EL (cell line): Measurements from ENCODE around the gene SPPL3.
"Not testable (repeated sequence)": the region's sequence is repeated elsewhere in the genome, so short reads cannot be mapped to it uniquely, and the experiment has no call there.

Experiments
- DNase-seq: peaks from one replicate; pipeline ENCODE4 v3.0.0-alpha.2; 2016

The SPPL3 gene, protein sequence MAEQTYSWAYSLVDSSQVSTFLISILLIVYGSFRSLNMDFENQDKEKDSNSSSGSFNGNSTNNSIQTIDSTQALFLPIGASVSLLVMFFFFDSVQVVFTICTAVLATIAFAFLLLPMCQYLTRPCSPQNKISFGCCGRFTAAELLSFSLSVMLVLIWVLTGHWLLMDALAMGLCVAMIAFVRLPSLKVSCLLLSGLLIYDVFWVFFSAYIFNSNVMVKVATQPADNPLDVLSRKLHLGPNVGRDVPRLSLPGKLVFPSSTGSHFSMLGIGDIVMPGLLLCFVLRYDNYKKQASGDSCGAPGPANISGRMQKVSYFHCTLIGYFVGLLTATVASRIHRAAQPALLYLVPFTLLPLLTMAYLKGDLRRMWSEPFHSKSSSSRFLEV

DNA sequence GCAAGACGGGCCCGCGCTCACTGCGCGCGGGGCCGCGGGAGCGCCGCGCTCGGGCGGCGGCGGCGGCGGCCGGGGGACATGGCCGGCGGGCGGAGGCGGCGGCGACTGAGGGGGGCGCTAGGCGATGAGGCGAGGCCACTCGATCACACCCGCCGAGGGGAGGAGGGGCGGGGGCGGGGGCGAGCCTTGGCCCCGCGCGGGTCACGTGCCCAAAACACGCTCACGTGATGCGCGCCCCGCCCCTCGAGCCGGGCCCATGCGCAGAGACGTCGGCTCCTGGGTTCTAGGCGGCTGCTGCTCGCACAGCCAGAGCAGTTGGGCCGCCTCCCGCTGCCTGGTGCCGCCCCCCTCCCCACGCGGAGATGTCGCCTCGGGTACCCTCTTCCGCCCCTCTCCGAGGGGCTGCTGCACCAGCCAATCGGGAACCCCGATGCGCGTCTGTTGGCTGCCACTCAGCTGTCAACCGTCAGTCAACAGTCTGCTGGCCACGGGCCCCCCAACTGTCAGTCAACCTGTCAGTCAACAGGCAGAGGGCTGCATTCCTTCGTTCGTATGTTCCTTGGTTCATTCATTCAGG is at the start of gene SPPL3:
SPPL3 (minus strand) TSS at position 162 of the 577 bp plus-strand sequence. CDS start 491 bp downstream, outside the sequence.
- peak; percentile 88 for DNase-seq

DNA sequence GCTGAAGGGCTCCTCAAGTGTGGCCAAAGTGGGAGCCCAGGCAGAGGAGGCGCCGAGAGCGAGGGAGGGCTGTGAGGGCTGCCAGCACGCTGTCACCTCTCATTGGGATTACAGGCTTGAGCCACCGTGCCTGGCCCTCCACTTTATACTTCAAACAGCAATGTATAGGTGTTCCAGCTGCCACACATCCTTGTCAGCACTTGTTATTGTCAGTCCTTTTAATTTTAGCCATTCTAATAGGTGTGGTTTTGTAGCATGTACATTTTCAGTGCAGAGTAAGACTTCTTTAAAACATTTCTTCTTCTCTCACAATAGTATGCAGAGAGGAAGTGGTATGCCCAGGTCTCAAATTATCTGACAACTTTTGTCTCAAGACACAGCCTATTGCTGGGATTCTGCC is 46.6 kb upstream of the SPPL3 start:
- DNase-seq, result no peak

DNA sequence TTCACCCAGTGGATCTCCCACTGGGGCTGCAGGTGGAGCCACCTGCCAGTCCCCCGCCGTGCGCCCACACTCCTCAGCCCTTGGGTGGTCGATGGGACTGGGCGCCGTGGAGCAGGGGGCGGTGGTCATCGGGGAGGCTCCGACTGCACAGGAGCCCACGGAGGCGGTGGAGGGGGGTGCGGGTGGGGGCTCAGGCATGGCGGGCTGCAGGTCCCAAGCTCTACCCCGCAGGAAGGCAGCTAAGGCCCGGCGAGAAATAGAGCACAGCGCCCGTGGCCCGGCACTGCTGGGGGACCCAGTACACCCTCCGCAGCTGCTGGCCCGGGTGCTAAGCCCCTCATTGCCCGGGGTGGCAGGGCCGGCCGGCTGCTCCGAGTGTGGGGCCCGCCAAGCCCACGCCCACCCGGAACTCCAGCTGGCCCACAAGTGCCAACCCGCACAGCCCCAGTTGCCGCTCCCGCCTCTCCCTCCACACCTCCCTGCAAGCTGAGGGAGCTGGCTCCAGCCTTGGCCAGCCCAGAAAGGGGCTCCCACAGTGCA is 46.2 kb upstream of the SPPL3 start:
- DNase-seq, result not testable (repeated sequence)

DNA sequence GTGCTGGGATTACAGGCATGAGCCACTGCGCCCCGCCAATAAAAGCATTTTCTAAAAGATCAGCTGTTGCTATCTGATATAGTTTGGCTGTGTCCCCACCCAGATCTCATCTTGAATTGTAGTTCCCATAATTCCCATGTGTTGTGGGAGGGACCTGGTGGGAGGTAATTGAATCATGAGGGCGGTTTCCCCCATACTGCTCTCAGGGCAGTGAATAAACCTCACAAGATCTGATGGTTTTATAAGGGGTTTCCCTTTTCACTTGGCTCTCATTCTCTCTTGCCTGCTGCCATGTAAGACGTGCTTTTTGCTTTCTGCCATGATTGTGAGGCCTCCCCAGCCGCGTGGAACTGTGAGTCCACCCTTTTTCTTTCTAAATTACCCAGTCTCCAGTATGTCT is 41.4 kb upstream of the SPPL3 start:
- DNase-seq, result not testable (repeated sequence)

DNA sequence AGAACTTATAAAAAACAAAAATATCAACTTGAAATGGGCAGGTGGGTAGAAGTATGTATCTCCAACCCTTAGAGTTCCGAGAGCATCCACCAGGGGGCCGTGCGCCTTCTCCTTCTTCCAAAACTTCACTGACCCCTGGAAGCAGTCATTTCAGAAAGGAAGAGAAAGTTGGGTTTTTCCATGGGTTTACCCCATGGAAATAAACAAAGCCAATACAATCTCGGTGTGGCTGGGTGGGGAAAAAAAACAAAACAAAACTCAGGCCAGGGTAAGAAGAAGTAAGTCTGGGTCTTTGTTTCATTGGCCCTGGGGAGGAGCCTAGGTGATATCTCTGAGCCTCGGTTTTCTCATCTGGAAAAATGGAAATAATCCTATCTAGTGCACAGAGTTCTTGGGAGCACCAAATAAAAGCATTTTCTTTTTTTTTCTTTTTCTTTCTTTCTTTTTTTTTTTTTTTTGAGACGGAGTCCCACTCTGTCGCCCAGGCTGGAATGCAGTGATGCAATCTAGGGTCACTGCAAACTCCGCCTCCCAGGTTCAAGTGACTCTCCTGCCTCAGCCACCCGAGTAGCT is 40.6 kb upstream of the SPPL3 start:
- peak; percentile 55 for DNase-seq

DNA sequence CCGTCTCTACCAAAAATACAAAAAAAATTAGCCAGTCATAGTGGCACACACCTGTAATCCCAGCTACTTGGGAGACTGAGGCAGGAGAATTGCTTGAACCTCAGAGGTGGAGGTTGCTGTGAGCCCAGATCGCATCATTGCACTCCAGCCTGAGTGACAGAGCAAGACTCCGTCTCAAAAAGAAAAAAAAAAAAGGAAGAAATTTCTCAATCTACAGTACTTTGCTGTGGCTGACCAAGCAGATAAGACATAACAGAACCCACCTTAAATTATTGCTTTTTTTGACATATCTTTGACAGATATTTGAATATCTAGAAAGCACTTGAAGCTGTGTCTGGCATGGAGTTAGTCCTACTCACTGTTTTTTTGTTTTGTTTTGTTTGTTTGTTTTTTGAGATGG is 39.3 kb upstream of the SPPL3 start:
- DNase-seq, result no peak

DNA sequence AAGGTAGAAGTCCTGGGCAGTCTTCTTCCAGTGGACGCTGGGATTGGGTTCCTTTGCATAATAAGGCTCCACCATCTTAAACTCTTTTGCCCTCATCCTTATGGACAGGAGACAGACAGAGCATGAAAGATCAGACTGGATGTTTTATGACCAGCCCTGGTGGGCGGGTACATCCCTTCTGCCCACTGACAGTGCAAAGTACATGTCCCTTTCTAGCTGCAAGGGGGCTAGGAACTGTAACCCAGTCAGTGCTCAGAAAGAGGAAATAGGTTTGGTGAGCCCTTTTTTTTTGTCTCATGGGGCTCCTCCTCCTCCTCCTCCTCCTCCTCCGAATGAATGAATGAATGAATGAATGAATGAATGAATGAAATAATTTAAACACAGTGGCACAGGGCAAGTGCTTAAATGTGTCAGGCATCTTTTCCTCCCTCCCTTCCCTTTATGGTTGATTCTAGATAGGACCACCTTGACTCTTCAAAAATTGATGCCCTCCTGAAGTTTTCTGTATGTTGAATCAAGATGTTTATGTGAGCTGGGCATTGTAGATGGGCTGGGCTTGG is 37.8 kb upstream of the SPPL3 start:
- no peak for DNase-seq

DNA sequence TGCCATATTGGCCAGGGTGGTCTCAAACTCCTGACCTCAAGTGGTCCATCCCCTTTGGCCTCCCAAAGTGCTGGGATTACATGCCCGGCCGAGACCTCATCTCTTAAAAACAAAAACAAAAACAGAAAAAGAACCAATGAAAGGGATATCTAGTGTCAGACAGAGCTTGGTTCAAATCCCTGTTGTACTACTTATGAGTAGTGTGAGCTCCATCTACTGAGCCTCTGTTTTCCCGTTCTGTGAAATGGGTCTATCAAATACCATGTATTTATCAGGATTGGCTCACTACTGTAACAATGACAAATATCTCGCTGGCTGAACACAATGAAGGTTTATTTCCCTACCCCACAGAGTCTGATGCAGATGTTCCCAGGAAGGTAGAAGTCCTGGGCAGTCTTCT is 37.3 kb upstream of the SPPL3 start:
- DNase-seq, result no peak

DNA sequence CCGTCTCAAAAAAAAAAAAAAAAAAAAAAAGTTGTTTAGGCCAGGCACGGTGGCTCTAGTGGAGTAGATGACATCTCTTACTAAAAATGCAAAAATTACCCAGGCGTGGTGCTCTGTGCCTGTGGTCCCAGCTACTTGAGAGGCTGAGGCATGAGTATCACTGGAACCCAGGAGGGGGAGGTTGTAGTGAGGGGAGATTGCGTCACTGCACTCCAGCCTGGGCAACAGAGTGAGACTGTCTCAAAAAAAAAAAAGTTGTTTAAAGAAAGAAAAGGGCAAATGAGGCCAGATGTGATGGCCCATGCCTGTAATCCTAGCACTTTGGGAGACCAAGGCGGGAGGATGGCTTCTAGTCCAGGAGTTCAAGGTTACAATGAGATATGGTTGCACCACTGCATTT is 36.6 kb upstream of the SPPL3 start:
- DNase-seq, result peak; percentile 62

DNA sequence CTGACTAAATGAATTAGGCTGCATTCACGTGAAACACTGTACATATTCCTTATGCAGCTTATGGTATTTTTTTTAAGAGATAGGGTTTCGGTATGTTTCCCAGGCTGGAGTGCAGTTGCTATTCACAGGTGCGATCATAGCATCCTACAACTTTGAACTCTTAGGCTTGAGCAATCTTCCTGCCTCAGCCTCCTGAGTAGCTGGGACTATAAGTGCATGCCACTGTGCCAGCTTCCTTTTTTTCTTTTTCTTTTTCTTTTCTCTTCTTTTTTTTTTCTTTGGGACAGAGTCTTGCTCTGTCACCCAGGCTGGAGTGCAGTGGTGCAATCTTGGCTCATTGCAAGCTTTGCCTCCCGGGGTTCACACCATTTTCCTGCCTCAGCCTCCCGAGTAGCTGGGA is 35.8 kb upstream of the SPPL3 start:
- DNase-seq, result no peak

DNA sequence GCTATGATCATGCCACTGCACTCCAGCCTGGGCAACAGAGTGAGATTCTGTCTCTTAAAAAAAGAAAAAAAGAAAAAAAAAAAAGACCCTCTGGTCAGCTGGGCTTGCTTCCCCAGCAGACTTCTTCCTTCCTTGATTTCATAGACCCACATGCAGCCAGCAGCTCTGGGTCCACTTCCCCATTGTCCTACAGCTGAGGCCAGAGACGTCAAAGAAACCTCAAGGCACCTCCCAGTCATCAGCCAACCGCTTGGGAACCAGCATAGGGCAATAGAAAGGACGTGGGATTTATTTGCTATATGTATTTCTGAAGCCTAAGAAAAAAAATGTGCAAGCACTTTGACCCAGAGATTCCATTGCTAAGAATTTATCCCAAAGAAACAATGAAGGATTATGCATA is 35.4 kb upstream of the SPPL3 start:
- no peak for DNase-seq

DNA sequence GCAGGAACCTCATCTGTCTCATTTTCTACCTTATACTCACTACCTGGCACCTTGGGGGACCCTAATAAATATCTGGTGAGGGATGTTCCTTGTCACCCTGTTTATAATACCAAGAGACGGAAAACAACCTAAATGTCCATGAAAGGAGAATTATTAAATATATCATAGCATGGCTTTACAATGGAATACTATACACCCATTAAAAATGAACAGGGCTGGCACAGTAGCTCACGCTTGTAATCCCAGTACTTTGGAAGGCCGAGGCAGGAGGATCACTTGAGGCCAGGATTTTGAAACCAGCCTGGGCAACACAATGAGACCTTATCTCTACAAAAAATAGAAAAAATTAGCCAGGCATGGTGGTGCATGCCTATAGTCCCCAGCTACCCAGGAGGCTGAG is 34.3 kb upstream of the SPPL3 start:
- DNase-seq, result no peak

DNA sequence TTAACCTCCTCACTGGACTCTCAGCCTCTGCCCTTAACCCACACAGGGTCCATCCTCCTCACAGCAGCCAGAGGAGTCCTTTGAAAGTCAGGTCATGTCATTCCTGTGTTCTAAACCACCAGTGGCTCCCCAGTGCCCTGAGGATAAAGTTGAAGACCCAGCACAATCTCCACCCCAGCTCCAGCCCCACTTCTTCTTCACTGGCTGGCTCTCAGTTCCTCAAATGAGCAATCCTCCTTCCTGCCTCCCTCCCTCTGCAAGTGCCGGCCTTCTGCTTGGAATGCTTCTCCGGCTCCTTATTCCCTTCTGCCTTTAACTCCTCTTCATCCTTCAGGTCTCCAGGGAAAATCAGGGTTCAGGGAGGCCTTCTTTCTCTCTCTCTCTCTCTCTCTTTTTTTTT is 32.0 kb upstream of the SPPL3 start:
- no peak for DNase-seq

DNA sequence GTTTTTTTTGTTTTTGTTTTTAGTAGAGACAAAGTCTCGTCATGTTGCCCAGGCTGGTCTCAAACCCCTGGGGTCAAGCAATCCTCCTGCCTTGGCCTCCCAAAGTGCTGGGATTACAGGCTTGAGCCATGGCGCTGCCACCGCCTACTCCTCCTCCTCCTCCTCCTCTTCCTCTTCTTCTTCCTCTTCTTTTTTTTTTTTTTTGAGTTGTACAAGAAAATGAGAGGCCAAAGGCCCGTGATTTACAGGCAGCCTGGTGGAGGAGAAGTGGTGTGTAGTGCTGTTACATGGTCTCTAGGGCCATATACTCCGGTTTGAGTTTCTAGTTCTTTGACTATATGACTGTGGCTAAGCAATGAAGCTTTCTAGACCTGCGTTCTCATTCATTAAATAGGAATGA is 29.6 kb upstream of the SPPL3 start:
- no peak for DNase-seq

DNA sequence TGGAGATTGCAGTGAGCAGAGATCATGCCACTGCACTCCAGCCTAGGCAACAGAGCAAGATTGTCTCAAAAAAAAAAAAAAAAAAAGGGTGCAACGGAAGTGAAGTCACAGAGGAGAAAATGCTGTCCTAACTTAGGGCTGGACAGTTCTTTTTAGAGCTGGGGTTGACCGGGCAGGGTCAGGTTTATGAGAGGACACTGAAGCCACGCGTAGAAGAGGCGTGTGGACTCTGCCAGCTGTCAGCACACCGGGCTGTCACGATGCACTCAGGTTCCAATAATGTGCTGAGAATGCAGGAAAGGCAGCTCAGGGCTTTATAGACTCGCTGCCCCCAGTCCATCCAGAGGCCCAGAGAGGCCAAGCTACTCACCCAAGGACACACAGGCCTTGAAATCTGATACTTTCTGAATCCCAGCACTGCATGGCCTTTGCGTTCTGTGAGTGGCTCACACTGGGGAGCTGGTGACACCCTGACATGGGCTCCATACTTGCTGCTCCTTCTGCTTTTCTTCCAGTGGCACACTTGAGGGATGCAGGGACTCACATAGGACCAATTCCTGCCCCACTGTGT is 28.9 kb upstream of the SPPL3 start:
- no peak for DNase-seq

DNA sequence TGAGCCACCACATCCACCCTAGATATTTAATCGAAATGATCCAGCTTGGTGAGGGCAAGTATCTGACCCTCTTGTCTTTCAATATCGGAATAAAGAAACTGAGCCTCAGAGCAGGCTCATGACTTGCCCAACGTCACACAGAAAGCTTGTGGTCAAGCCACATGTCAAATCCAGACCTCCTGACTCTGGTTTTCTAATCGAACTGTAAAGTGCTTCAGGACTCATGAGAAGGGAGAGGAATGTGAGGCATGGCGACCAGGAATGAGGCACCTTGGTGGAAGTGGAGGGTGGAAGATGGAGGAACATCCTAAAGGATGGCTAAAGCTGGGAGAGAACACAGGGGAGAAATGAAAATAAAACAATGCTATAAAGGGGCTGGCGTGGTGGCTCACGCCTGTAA is 27.9 kb upstream of the SPPL3 start:
- no peak for DNase-seq

DNA sequence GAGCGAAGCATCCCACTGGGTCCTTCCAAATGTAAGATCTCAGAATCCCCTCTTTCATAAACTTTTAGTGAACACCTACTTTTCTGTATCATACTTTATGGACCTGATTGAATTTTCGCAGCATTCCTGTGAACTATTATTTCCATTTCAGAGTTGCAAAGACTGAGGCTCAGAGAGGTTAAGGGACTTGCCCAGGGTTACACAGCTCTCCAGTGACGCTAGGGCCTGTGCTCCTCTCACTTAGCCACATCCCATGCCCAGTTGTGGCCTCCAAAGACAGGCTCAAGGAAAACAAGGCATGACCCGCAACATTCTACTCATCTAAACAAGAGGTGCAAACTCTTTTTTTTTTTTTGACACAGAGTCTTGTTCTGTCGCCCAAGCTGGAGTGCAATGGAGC is 25.9 kb upstream of the SPPL3 start:
- no peak for DNase-seq

DNA sequence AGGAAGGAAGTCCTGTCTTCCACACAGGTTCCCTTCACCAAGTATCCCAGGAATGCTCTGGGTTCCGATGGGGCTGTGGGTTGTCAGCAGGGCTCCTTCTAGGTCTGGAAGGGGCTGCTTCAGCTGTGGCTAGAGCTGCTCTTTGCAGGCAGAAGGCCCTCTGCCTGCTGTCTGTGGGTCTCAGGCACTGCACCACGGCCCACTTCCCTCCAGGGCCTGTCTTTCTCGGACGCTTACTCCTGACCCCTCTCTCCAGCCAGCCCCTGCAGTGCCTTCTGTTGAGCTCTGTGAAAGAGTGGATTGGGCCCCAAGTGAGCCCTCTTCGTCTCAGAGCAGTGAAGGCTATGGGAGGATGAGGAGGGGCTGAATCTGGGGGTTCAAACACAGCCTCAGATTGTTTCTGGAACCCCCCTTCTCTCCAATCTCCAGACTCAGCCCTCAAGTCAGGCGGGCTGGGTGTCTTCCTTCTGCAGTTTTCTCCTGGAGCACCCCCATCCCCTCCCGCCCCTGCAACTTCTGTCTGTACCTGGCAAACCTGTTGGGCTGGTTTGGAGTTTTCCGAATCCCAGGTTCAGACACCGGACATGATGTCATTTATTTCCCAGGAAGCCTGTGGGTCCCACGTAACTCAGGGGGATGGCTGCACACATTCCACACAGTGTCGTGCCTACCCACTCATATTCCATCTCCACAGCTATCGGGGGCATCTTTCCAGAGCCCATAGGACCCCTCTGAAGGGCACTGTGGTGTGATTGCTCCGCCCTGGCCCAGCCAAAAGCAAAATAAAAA is 24.9 kb upstream of the SPPL3 start:
- no peak for DNase-seq

DNA sequence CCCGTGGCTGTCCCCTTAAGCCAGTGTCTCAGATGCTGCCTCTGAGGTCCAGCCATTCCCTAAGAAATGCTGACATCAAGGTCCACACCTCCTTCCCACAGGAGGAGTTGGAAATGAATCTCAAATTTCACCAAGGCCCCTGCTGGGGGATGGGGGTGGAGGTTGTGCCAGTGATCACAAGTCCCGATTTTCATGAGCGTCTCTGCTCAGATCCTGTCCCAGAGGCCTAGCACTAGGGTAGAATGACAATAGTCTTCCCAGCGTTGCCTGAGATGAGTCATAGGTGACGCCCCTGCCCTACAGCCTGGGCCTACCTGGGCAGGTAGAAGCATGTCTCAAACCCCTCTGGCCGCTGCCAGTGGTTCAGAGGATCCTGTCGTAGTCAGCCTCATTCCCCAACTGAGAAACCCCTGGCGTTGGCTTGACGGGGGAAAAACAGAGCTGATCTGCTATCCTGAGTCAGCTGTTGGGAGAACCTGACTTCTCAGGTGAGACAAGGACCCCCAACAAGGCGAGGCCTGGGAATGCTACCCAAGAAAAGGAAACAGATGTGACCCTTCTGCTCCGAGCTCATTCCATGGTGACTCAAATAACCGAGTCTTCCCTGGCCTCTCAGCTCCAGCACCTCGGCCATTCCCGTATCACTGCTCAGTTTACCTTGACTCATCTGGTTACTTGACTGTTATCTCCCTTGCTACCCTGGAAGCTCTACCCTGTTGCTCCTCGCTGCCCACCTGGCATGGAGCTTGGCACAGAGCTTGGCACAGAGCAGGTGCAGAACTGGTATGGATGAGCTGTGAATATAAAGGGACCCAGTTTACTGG is 21.8 kb upstream of the SPPL3 start:
- no peak for DNase-seq

DNA sequence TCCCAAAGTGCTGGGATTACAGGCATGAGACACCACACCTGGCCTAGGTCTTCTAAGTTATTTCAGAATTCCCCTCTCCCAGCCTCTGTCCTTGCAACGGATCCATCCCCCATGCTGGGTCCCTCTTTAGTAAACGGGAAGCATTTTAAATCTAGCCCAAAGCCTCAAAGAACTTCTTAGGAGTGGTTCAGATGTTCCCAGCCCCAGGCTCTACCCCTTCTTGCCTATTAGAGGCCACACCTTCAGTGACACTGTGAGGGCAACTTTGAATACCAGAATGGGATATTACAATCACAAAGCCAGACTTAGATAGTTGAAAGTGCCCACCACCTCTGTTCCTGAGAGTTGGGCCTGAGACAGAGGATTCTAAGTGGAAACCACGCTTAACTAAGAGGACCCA is 18.1 kb upstream of the SPPL3 start:
- no peak for DNase-seq

DNA sequence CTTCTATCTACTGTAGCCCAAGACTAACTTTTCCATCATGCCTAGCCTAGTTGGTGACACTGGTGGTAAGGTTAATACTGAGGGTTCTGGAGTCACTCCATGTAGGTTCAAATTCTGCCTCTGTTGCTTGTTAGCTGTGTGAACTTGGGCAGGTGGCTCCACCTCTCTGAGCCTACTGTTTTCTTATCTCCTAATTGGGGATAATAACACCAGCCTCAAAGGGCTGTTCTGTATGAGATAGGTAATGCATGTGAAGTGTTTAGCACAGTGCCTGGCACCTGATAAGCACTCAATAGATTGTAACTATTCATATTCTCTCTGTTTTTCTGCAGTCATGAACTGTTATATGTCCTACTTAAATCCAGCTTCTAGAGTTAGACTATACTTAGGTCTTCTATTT is 17.5 kb upstream of the SPPL3 start:
- no peak for DNase-seq

DNA sequence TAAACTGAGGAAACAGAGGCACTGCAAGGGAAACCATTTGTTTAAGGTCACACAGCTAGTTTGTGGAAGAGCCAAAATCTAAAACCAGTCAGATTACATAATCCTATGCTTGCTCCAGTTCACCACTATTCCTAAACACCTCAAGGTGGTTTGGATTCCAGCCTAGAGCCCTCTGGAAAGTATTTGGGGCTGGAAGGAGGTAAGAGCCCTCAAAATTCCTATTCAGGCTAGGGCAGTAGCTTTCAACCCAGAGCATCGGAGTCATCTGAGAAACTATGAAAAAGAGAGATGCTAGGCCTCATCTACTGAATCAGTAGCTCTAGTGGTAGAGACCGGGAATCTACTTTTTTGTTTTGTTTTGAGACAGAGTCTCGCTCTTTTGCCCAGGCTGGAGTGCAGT is 16.0 kb upstream of the SPPL3 start:
- DNase-seq, result no peak
